Measurements from ENCODE around the gene NAT8L. TPM values are rescaled to one million over a fixed set of nuclear protein-coding genes. Genes with fewer than 3 reads are reported as not detected.

Gene NAT8L
- total and polyA plus RNA-seq, 2 donors (not counting 1 experiment from before 2014, with no cell fraction given), result 0.03 to 0.25 TPM

GRCh38 chr4:2077537-2078460 lies 18.7 kb downstream of the NAT8L start:
- Histone ChIP-seq H3K9ac (ENCODE audit: low read length) (no peak overlapping the region), H3K4me3 (ENCODE audit: control extremely low read depth in 1 of 5, extremely low read depth in 1 of 5, insufficient read depth in 1 of 5, low read depth in 2 of 5, low read length in 4 of 5) (no peak overlapping the region), H4K20me1 (ENCODE audit: control insufficient read depth, insufficient read depth, low read length, poor library complexity, severe bottlenecking) (no peaks in the 10 kb centered on the region), H3K4me1 (ENCODE audit: control insufficient read depth in 2 of 2, insufficient read depth in 2 of 2, low read length in 2 of 2) (no peaks in the 10 kb centered on the region), H3K79me2 (ENCODE audit: control insufficient read depth, insufficient read depth, low read length) (no peaks in the 10 kb centered on the region), H3K36me3 (replicated peaks in 1 of 2; ENCODE audit: control extremely low read depth in 1 of 2, control insufficient read depth in 1 of 2, extremely low read depth in 1 of 2, insufficient read depth in 2 of 2, low read length in 1 of 2) (no peaks in the 10 kb centered on the region), H3K4me2 (replicated peaks; ENCODE audit: low read depth, low read length, poor library complexity, severe bottlenecking) (no peak overlapping the region), H3K9me3 (ENCODE audit: control extremely low read depth in 1 of 3, control insufficient read depth in 2 of 3, insufficient read depth in 1 of 3, low read length in 2 of 3) (no peaks in the 10 kb centered on the region), H3K27ac (ENCODE audit: low read length in 2 of 2) (no peak overlapping the region), H3K27me3 (replicated peaks in 1 of 4; ENCODE audit: control extremely low read depth in 1 of 4, control insufficient read depth in 3 of 4, insufficient read depth in 4 of 4, low read length in 3 of 4) (no peaks in the 10 kb centered on the region), H2AFZ (ENCODE audit: insufficient read depth, low read depth, low read length, poor library complexity, severe bottlenecking) (no peak overlapping the region)
- Mint-ChIP-seq H3K9me3 (ENCODE audit: insufficient read depth) (no peaks in the 10 kb centered on the region), H3K27ac (no peak overlapping the region), H3K27me3 (no peaks in the 10 kb centered on the region), H3K4me1 (no peaks in the 10 kb centered on the region), H3K4me3 (no peak overlapping the region)
- ChIA-PET POLR2A (no interaction called here), CTCF (no interaction called here)
- TF ChIP-seq CTCF (IDR thresholded peaks at IDR 0.05), result no peak
- TF ChIP-seq EZH2 (IDR thresholded peaks at IDR 0.05; ENCODE audit: borderline replicate concordance, insufficient read depth, low read depth, low read length, poor library complexity, severe bottlenecking), result no peak
- no peak for DNase-seq
- 82% methylated on average over 17 of the region's 17 CpGs for WGBS (ENCODE audit: insufficient coverage)
- intact Hi-C loops (cut with micrococcal nuclease), result no loop called here
- ATAC-seq (ENCODE audit: low read depth), result no peak

- intact Hi-C loops (cut with micrococcal nuclease), result no loop called here
- CTCF ChIA-PET, result no interaction called here
- DNase-seq, result no peak
Observed at GRCh38 chr4:2078584-2078983, 19.5 kb downstream of the NAT8L start.

More at GRCh38 chr4:2078584-2078983, 19.5 kb downstream of the NAT8L start:
- Histone ChIP-seq H3K4me1 (ENCODE audit: control insufficient read depth in 2 of 2, insufficient read depth in 2 of 2, low read length in 2 of 2) (no peaks in the 10 kb centered on the region), H3K9ac (ENCODE audit: low read length) (no peak overlapping the region), H3K36me3 (replicated peaks in 1 of 2; ENCODE audit: control extremely low read depth in 1 of 2, control insufficient read depth in 1 of 2, extremely low read depth in 1 of 2, insufficient read depth in 2 of 2, low read length in 1 of 2) (no peaks in the 10 kb centered on the region), H3K27me3 (replicated peaks in 1 of 4; ENCODE audit: control extremely low read depth in 1 of 4, control insufficient read depth in 3 of 4, insufficient read depth in 4 of 4, low read length in 3 of 4) (no peaks in the 10 kb centered on the region), H3K4me2 (replicated peaks; ENCODE audit: low read depth, low read length, poor library complexity, severe bottlenecking) (no peak overlapping the region), H3K4me3 (ENCODE audit: control extremely low read depth in 1 of 5, extremely low read depth in 1 of 5, insufficient read depth in 1 of 5, low read depth in 2 of 5, low read length in 4 of 5) (no peak overlapping the region), H3K9me3 (ENCODE audit: control extremely low read depth in 1 of 3, control insufficient read depth in 2 of 3, insufficient read depth in 1 of 3, low read length in 2 of 3) (no peaks in the 10 kb centered on the region), H2AFZ (ENCODE audit: insufficient read depth, low read depth, low read length, poor library complexity, severe bottlenecking) (no peak overlapping the region), H4K20me1 (ENCODE audit: control insufficient read depth, insufficient read depth, low read length, poor library complexity, severe bottlenecking) (no peaks in the 10 kb centered on the region), H3K27ac (ENCODE audit: low read length in 2 of 2) (no peak overlapping the region), H3K79me2 (ENCODE audit: control insufficient read depth, insufficient read depth, low read length) (no peaks in the 10 kb centered on the region)
- no peaks in the 10 kb centered on the region for H3K4me1 Mint-ChIP-seq
- H3K27ac Mint-ChIP-seq, result no peak overlapping the region
- WGBS (ENCODE audit: insufficient coverage), result 89% methylated on average over 9 of the region's 9 CpGs
- H3K9me3 Mint-ChIP-seq (ENCODE audit: insufficient read depth), result no peaks in the 10 kb centered on the region
- H3K4me3 Mint-ChIP-seq, result no peak overlapping the region
- POLR2A ChIA-PET, result no interaction called here
- TF ChIP-seq EZH2 (IDR thresholded peaks at IDR 0.05; ENCODE audit: borderline replicate concordance, insufficient read depth, low read depth, low read length, poor library complexity, severe bottlenecking), result no peak
- TF ChIP-seq CTCF (IDR thresholded peaks at IDR 0.05), result no peak
- no peaks in the 10 kb centered on the region for H3K27me3 Mint-ChIP-seq
- ATAC-seq (ENCODE audit: low read depth), result no peak
